NCI-H526 (cell line): ENCODE measurements around the gene ZNF672.
"Not testable (repeated sequence)": the region's sequence is repeated elsewhere in the genome, so short reads cannot be mapped to it uniquely, and the experiment has no call there.

ENCODE experiments used
- DNase-seq, 2 experiments: peaks; one replicate each; lab custom pipeline; 2025; lab: John Stamatoyannopoulos, UW

ZNF672 gene

GRCh38 chr1:248812736-248813425, 25.1 kb upstream of the ZNF672 start:
- no peak for DNase-seq

- DNase-seq = peak in 1 of 2 experiments; percentile 41
Observed at GRCh38 chr1:248813546-248813945, 24.5 kb upstream of the ZNF672 start.

- no peak for DNase-seq
Observed at GRCh38 chr1:248814351-248814750, 23.7 kb upstream of the ZNF672 start.

DNA sequence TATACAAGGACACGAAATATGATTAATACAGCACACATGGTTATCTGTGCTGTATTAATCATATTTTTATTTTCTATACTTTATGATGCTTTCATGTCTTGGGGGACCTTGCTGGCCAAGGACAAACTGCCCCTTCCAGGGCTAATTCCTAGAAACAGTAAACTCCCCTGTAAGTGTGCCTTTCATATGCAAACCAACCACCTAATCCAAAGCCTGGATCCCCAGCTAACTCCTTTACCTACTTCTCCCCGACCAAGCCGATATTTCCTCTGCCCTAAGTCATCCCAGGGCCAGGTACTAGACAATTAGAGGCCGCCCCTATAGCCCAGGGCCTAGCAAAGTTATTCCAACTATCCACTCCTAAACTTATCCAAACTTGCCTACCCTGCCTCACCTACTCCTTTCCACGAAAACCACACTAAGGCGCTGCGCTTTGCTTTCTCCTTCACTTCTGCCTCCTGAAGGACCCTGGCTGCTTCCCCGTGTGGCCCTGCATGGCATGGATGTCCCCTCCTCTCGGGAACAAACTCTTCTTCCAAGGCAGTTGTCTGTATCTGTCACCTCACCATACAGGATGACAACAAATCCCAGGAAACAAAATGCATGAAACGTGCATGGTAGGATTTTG, 22.5 kb upstream of the ZNF672 start:
- DNase-seq = no peak

DNA sequence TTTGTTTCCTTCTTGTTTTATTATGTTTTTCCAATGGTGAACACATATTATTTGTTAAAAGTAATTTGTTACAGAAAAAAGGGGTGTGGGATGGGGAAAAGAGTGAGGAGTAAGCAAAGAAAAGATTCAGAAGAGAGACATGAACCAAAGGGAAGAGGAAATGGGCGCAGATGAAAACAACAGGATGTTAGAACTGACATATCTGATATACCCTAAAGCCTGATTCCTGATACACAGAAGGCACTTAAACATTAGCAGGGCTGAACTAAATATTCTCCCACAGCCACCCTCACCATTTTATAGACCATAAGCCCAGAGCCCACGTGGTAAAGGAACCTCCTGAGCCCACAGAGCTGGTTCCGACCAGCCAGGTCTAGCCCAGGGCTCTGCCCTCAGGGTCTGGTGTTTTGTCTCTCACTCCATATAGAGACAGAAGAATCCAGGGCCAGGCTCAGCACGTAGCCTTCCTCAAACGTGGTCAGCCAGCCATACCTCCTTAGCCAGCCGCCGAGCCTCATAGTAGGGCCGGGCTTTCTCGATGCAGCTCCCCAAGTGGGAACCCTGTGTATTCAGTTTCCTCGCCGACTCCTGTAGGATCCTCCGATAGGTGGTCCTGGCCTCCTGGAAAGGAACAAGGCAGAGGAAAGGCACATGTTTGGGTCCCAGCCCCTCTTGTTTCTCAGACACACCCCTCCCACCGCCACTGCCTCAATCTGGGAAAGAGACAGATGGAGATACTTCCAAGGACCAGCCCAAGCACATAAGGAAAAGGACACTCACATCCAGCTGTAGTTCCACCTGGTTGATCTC, 21.8 kb upstream of the ZNF672 start:
- DNase-seq = no peak

DNA sequence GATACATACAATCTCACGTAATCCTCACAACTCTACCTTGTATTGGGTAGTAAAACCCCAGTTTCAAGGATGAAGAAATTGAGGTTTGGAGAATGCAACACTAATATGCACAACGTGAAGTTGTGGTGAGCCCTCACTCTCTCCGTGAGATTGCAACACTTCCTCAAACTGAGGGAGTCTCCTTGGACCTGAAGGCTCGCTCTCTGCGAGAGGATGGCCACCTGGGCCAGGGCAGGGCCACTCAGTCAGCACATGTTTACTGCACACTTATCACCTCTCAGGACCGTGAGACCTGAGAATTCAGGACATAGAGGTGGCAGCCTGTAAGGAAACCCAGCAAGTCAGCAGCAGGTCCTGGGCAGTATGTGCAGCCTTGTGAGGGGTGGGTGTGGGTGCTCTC, 21.0 kb upstream of the ZNF672 start:
- no peak for DNase-seq

DNA sequence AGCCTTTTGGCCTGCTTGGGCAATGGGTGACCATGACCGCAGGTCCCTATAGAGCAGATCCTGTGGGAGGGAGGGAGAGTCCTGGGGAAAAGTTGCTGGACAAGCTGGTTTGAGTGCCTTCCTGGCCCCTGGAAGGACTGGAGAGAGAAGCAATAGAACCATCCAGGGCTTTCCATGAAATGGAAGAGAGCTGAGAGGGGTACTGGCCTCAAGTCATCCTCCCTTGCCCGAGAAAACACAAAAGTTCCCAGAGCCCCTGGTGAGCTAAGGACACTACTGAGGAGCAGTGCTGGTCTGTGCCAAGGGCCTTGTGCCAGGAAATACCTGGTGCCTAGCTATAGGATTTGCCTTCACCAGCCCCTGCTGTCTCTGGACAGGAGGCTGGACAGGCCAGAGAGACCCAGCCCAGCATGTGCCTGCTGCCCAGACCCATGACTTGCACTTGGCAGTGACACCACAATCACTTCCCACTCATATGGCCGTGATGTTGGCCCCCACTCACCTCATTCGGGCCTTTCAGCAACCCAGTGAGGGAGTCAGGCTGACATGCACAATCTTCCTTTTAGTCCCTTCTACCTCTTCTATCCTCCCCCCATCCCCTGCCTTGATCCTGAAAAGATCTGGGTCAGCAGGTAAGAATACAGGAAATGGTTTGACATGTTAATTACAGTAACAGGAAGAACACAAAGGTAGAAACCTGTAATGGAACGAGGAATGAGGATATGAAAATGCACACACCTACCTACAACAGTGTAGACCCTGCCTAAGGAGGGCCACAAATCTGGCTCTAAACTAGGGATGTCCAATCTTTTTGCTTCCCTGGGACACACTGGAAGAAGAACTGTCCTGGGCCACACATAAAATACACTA, 19.3 kb upstream of the ZNF672 start:
- no peak for DNase-seq

GRCh38 chr1:248820041-248820585, 17.9 kb upstream of the ZNF672 start:
- no peak for DNase-seq

GRCh38 chr1:248821101-248821500, 16.9 kb upstream of the ZNF672 start:
- DNase-seq = no peak

DNA sequence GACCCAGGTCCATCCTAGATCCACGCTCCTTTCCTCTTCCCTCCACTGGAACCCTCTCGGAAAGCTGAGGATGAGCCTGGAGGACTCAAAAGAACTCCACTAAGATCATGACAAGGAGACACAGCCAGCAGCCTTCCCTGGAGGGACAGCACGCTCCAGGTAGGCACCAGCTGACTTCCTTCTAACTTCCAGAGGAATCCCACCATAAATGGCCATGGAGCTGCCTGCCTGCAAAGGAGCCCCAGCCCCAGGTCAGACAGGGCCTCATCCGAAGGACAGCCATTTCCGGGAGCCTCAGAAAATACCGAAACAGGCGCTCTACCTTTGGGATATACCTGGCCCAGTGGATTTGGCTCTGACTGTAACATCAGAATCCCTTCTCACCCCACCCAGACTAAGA, 16.4 kb upstream of the ZNF672 start:
- no peak for DNase-seq

DNA sequence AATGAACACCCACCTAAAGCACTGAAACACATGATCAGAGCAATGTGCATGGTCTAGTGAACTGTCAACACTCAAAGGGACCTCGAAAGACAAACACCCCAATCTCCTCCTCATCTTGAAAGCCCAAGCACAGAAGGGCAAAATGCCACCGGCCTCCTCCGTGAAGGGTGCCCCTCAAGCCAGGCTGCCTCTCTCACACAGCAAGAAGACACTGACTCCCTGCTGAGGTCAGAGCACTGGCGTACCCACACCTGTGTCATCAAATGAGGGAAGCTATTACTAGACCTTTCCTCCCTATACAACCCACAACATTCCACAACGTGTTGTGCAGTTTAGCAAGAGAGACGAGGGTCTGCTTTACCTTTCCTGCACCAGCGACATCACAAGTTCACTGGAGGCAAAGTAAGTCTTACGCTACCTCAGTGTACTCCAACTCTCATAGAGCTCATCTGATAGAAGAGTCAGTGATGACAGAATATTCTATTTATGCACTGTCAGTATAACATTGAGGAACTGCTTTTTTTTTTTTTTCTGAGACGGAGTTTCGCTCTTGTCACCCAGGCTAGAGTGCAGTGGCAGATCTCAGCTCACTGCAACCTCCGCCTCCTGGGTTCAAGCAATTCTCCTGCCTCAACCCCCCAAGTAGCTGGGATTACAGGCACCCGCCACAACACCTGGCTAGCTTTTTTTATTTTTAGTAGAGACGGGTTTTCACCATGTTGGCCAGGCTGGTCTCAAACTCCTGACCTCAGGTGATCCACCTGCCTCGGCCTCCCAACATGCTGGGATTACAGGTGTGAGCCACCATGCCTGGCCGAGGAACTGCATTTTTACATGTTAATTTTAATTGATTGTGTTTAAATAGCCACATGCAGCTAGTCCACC, 15.6 kb upstream of the ZNF672 start:
- DNase-seq = no peak

- no peak for DNase-seq
Observed at GRCh38 chr1:248823517-248824001, 14.5 kb upstream of the ZNF672 start.

DNA sequence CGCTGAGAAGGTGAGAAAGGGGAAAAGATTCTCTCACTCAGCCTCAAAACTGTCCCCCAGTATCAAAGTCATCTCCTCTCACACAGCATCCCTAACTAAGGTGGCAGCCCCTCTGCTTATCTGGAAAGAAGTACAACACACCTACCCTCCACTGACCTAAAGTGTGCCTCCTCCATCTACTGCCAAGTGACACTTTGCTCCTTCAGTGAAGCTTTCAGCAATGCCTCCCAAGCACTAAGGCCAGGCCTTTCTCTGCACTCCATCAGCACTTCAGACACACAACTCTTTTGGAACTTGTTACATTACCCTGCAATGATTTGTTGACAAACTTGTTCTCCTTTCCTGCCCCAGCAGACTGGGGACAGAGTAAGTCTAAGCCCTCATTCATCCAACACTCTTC, 13.7 kb upstream of the ZNF672 start:
- no peak for DNase-seq

DNA sequence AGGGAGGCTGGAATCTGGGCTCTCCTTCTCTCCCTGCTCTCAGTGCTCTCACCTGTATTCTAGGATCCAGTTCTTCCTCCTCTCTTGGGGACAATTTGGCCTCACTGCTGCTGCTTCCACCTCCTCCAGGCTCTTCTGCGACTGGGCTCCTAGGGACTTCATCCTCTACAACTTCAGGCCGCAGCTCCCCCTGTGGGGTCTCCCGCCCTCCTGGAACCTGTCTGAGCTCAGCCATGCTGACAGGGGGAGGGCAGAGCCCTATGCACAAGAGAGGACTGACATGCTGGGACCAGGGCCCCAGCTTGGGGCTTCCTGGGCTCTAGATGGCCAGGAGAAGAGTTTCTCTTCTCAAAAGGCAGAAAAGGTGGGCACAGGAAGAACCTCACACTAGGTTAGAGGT, 13.3 kb upstream of the ZNF672 start:
- no peak for DNase-seq

GRCh38 chr1:248825136-248825535, 12.9 kb upstream of the ZNF672 start:
- no peak for DNase-seq

- no peak for DNase-seq
Observed at GRCh38 chr1:248825573-248825908, 12.5 kb upstream of the ZNF672 start.

DNA sequence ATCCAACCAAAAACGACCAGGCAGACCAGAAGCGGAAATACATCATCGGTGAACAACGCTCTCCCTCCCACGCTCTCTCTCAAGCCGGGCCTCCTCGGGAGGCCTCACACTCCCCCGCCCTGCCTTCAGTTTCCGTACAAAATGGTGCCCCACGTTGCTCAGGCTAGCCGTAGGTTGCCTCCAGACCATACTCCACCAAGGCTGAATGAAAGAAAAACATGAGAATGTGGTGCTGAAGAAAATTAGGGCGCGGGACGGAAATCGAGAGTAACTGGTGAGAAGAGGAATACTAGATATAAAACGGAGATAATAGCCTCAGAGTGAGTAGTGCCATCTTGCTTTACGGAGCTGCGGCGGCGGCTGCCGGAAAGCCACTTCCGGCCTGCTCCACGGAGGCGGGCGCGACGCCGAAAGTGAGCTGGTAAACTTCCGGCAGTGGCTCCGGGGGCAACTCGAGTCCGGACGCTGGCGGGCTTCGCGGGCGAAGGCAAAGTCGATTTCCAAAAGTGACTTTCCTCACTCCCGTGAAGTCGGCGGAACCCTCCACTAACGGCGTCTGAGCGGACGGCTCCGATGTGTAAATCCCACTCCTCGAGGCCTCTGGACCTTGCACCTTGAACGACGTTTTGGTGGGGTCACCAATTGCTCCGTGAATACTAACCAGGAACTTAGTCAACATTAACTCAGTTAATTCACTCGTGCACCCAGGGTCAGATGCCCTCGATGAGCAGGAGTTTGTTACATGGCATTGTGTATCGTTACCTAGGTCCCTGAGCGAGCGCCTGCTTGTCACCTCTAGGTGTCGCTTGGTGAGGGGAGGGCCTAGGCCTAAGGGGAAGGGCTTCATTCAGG, 11.9 kb upstream of the ZNF672 start, which contains the start of gene SH3BP5L:
Gene SH3BP5L (minus strand): TSS at position 7 of the 852 bp plus-strand sequence. CDS start 980 bp downstream, outside the sequence.
- DNase-seq = peak; percentile 85 to 90

DNA sequence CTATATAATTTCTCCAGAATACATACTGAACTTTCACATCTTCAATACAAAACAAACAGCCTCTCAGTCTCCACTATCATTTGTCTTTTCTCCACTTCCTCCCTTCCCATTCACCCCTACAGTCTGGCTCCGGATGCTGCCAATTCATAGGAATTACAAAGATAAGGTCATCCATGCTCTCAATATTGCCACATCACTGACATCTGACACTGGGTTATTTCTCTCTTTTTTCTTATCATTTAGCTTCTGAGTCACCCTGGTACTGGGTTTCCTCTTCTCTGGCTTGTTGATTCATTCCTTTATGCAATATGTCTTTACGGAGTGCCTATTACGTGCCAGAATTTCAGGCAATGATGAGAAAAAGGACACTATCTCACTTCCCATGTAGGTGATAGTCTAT, 9.2 kb upstream of the ZNF672 start:
- no peak for DNase-seq

DNA sequence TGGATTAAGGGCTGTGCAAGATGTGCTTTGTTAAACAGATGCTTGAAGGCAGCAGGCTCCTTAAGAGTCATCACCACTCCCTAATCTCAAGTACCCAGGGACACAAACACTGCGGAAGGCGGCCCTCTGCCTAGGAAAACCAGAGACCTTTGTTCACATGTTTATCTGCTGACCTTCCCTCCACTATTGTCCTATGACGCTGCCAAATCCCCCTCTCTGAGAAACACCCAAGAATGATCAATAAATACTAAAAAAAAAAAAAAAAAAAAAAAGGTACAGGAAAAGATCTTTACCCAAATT, 7.4 kb upstream of the ZNF672 start:
- not testable (repeated sequence) for DNase-seq

- DNase-seq = no peak
Observed at GRCh38 chr1:248831842-248832241, 6.2 kb upstream of the ZNF672 start.
